ENCODE results near the gene C1orf21. TPM values are rescaled to one million over a fixed set of nuclear protein-coding genes. Genes with fewer than 3 reads are reported as not detected.

C1orf21 gene
- total RNA-seq, 1 experiment from 2014 or later = 28.5 TPM

GRCh38 chr1:184510110-184510509 is 123.3 kb downstream of the C1orf21 start:
- Mint-ChIP-seq H3K36me3 (peaks cover 3% of the 10 kb centered on the region; the same call in 1 of the 2 replicates), H3K27me3 (ENCODE audit: low read depth) (no peaks in the 10 kb centered on the region), H3K9me3 (0 out of 2 replicates have a peak, but pooled peaks cover 3% of the 10 kb centered on the region), H3K4me1 (peaks cover 5% of the 10 kb centered on the region; the same call in 1 of the 2 replicates), H3K27ac (no peak overlapping the region), H3K4me3 (no peak overlapping the region)
- CTCF ChIA-PET = no interaction called here
- ATAC-seq (no peak), DNase-seq (ENCODE audit: low spot score) (no peak)
- TF ChIP-seq ETV6 (CRISPR knock-in tag; IDR thresholded peaks at IDR 0.05) = no peak
- no peak for TF ChIP-seq ZNF281 (CRISPR knock-in tag; IDR thresholded peaks at IDR 0.05)
- no peak for TF ChIP-seq MXD4 (CRISPR knock-in tag; IDR thresholded peaks at IDR 0.05; ENCODE audit: borderline replicate concordance)
- TF ChIP-seq RORB (CRISPR knock-in tag; IDR thresholded peaks at IDR 0.05) = no peak
- no peak for TF ChIP-seq ZNF425 (CRISPR knock-in tag; conservative IDR thresholded peaks at IDR 0.05)
- no peak for TF ChIP-seq PRRX2 (CRISPR knock-in tag; IDR thresholded peaks at IDR 0.05)
- no peak for TF ChIP-seq ATF6 (CRISPR knock-in tag; IDR thresholded peaks at IDR 0.05)
- no peak for TF ChIP-seq JUN (CRISPR knock-in tag; IDR thresholded peaks at IDR 0.05)
- no peak for TF ChIP-seq NR1H2 (CRISPR knock-in tag; IDR thresholded peaks at IDR 0.05)
- TF ChIP-seq PRDM15 (CRISPR knock-in tag; IDR thresholded peaks at IDR 0.05) = no peak
- no peak for TF ChIP-seq FOXP1 (CRISPR knock-in tag; IDR thresholded peaks at IDR 0.05; ENCODE audit: borderline replicate concordance)
- TF ChIP-seq USF2 (CRISPR knock-in tag; IDR thresholded peaks at IDR 0.05) = no peak
- TF ChIP-seq ZNF423 (CRISPR knock-in tag; IDR thresholded peaks at IDR 0.05) = no peak
- no peak for TF ChIP-seq ATF3 (CRISPR knock-in tag; conservative IDR thresholded peaks at IDR 0.05)
- TF ChIP-seq, protein P1, sequence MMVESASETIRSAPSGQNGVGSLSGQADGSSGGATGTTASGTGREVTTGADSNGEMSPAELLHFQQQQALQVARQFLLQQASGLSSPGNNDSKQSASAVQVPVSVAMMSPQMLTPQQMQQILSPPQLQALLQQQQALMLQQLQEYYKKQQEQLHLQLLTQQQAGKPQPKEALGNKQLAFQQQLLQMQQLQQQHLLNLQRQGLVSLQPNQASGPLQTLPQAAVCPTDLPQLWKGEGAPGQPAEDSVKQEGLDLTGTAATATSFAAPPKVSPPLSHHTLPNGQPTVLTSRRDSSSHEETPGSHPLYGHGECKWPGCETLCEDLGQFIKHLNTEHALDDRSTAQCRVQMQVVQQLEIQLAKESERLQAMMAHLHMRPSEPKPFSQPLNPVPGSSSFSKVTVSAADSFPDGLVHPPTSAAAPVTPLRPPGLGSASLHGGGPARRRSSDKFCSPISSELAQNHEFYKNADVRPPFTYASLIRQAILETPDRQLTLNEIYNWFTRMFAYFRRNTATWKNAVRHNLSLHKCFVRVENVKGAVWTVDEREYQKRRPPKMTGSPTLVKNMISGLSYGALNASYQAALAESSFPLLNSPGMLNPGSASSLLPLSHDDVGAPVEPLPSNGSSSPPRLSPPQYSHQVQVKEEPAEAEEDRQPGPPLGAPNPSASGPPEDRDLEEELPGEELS (CRISPR knock-in tag; IDR thresholded peaks at IDR 0.05) = no peak
- POLR2A ChIA-PET = no interaction called here

All from WTC11 (cell line).